ENCODE data around the gene ALPG. TPM values are rescaled to one million over a fixed set of nuclear protein-coding genes. Genes with fewer than 3 reads are reported as not detected.
"Not testable (repeated sequence)": the region's sequence is repeated elsewhere in the genome, so short reads cannot be mapped to it uniquely, and the experiment has no call there.

The ALPG gene
- total and polyA plus RNA-seq, 5 experiments from 2014 or later = not detected

DNA sequence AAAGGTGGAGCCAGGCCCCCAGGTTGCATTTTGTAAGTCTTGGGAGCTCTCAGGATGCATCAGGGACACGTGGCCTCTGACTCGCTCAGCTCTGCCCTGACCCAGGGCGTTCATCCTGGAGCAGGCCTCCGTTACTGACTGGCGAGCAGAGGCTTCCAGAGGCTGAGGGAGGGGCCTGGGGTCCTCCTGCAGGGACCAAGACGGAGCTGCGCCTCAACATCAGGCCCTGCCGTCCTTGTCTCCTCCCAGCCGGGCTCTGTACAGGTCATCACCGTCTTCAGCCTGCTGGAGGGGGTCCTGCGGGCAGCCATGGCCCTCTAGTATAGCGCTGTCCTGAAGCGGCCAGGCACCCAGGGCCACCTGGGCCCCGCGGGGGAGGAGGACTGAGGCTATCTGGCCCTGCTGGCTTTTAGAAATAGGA lies 38.3 kb upstream of the ALPG start:
- POLR2A ChIA-PET = no interaction called here
- Mint-ChIP-seq H3K4me1 (peaks cover 10 to 31% (median 24%) of the 10 kb centered on the region in 4 donors), H3K36me3 (no peaks in the 10 kb centered on the region), H3K27ac (no peak overlapping the region), H3K9me3 (no peaks in the 10 kb centered on the region), H3K4me3 (no peak overlapping the region), H3K27me3 (no peaks in the 10 kb centered on the region)
- ATAC-seq (no peak), DNase-seq (no peak)

DNA sequence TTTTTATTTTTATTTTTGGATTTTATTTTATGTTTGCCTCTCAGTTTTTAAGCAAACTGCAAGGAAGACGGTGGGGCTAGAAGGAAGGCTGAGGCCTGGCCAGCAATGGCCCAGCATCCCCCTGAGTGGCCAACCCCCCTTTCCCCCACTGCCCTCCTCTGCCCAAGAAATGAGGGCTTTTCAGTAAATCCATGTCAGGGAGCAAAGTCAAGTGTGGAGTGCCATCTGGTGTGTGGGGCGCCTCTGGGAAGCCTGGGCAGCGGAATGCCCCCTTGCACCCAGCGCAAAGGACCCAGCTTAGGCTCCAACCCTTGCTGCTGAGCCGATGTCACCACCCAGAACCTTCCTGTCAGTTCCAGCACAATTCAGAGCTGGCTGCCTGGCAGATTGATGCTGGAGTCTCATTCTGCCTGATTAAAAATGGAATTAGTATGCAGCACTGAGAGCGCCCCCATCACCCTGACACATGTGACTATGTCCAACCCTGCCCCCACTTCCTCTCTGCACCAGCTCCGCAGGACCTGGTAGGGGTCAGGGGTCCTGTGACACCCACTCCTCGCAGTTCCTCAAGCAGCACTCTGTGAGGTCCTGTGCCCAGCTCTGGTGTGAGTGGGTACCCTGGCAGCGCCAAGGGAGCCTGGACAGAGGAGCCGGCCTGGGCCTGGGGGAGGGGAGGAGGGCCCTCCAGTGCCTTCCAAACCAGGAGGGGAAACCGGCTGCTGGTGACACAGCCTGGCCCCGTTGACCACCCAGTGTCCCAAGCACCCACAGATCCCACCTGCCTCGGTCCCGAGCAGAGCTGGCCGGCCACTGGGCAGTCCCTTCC lies 37.3 kb upstream of the ALPG start:
- peak overlapping the region in 2 of 10 donors; percentile 27 to 43 for H3K27ac Mint-ChIP-seq
- POLR2A ChIA-PET = no interaction called here
- ATAC-seq = no peak
- no peaks in the 10 kb centered on the region for H3K9me3 Mint-ChIP-seq
- H3K36me3 Mint-ChIP-seq = no peaks in the 10 kb centered on the region
- DNase-seq = no peak
- H3K4me1 Mint-ChIP-seq = peaks cover 6 to 22% (median 14%) of the 10 kb centered on the region in 4 donors
- H3K27me3 Mint-ChIP-seq = no peaks in the 10 kb centered on the region
- H3K4me3 Mint-ChIP-seq = no peak overlapping the region

DNA sequence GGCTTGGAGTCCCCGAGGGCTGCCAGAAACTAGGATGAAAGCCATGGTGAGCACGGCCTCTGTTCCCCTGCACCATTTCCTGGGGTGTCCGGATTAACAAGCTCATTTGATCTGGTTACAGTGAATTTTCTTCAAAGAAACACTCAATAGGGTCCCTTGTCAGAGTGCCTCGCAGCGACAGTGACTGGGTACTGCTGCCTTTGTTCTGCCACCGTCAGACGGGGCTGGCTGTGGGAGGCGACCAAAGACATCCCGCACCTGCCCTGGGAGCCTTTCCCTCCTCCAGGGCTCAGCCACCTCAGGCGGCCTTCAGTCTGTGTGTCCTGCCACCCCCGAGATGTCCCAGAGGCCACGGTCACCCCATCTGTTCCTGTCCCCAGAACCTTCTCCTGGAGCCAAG lies 36.6 kb upstream of the ALPG start:
- DNase-seq (peak in 1 of 10 donors; percentile 15), ATAC-seq (peak in 1 of 2 donors; percentile 81)
- POLR2A ChIA-PET, H3K27ac Mint-ChIP-seq, H3K36me3 Mint-ChIP-seq, H3K4me3 Mint-ChIP-seq, H3K27me3 Mint-ChIP-seq, H3K9me3 Mint-ChIP-seq: not testable (repeated sequence)
- H3K4me1 Mint-ChIP-seq = peaks cover 6 to 17% (median 8%) of the 10 kb centered on the region in 4 donors

DNA sequence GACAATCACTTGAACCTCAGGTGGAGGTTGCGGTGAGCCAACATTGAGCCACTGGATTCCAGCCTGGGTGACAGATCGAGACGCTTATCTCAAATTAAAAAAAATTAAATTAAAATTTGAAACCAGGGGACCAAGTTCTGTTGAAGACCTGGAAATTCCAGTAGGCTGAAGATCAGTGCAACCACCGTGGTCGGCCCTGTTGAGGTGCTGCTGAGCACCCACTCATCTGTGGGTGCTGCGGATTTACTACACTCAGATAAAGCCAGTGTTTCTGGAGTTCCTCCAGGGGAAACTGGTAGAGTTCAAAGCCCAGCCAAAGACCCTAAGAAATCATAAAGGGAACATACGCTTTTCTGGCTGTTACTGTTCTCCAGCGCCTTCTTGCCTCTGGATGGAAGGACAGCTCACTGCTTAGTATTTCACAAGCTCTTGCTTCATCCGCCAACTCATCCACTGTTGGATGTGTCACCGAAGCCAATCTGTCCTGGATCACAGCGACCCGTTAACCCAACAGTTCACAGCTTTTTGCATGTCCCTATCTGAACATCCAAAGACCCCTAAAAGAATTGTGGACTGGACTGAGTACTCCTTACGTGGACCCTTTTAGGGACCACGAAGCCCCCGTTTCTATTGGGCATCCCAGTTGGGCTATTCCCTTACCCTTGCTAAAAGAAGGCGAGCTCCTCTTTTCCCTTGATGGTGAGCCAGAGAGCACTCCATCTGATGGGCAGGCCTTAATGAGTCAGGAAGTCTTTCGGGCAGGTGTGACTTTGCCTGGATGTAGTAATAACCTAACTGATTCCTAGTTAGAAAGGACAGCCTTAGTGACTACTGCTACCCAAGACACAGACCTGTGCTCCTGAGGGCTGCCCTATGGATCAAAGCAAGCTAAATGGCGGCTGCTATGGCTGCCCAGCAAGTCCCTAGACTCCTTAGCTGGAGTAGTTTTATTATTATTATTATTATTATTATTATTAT lies 34.1 kb upstream of the ALPG start:
- DNase-seq (peak in 1 of 10 donors; percentile 1), ATAC-seq (no peak)
- no peaks in the 10 kb centered on the region for H3K36me3 Mint-ChIP-seq
- POLR2A ChIA-PET = no interaction called here
- no peak overlapping the region for H3K4me3 Mint-ChIP-seq
- no peaks in the 10 kb centered on the region for H3K9me3 Mint-ChIP-seq
- no peak overlapping the region for H3K27ac Mint-ChIP-seq
- peaks cover 0 to 5% (median 3%) of the 10 kb centered on the region in 4 donors for H3K4me1 Mint-ChIP-seq
- no peaks in the 10 kb centered on the region for H3K27me3 Mint-ChIP-seq

DNA sequence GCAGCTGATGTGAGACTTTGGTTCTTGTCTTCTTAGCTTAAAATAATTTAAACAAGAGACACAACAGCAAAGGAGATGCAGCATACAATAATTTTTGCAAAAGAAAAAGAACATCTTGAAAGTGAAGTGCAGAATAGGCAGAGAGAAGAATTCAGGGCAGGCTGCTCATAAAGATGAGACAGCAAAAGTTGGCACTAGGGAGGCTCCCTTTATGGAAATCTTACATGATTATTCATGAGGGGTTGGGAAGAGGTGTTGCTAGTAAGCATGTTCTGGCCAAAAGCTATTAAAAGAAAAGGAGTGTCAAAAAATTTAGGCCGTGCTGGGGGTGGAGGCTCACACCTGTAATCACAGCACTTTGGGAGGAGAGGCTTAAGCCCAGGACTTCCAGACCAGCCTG lies 32.3 kb upstream of the ALPG start:
- DNase-seq (no peak), ATAC-seq (no peak)

DNA sequence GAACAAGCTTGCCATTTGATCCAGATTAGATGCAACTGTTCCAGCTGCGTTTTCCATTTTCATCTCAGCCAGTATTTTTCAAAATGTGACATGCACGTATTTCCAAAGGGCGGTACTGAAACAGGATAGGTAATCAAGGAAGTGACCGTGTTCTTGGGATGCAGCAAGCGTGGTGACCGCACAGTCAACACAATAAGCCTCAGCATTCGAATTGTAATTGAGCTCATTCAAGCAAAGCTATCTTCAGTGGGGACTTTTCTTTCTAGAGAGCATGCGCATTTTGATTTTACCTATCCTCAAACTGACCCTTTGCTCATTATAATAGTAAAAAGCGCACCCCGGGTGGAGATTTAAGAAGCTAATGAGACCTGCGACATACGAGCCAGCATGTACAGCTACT lies 31.5 kb upstream of the ALPG start:
- H3K4me3 Mint-ChIP-seq = no peak overlapping the region
- no peaks in the 10 kb centered on the region for H3K9me3 Mint-ChIP-seq
- DNase-seq (no peak), ATAC-seq (no peak)
- H3K27ac Mint-ChIP-seq = no peak overlapping the region
- H3K27me3 Mint-ChIP-seq = peaks cover 0 to 6% (median 0%) of the 10 kb centered on the region in 5 donors
- no peaks in the 10 kb centered on the region for H3K36me3 Mint-ChIP-seq
- H3K4me1 Mint-ChIP-seq = peaks cover 0 to 2% (median under 1%) of the 10 kb centered on the region in 4 donors
- POLR2A ChIA-PET = no interaction called here

More for the DNA sequence above, 32.3 kb upstream of the ALPG start:
- Mint-ChIP-seq H3K9me3 (no peaks in the 10 kb centered on the region), H3K36me3 (no peaks in the 10 kb centered on the region), H3K27ac (no peak overlapping the region), H3K4me3 (no peak overlapping the region), H3K27me3 (peaks cover 0 to 3% (median 0%) of the 10 kb centered on the region in 5 donors), H3K4me1 (peaks cover 0 to 5% (median 2%) of the 10 kb centered on the region in 4 donors)
- POLR2A ChIA-PET = no interaction called here

DNA sequence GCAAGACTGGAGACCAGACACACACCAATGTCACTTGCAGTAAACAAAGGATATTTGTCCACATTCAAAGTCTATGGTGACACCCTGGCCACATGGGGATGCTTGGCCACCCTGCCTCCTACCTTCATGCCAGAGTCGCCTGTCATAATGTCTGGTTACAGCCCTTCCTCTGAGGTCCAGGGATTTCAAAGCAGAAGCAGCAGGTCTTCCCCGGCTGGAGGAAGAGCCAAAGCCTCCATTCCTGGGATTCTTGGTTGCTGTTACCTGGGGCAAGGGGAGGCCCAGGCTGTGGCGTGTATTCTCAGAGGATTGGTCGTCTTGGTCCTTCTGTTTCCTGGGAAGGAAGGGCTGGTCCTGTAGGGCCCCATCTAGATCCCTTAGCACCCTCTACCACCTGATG lies 30.4 kb upstream of the ALPG start:
- H3K4me3 Mint-ChIP-seq = no peak overlapping the region
- no peaks in the 10 kb centered on the region for H3K36me3 Mint-ChIP-seq
- no peaks in the 10 kb centered on the region for H3K9me3 Mint-ChIP-seq
- H3K27ac Mint-ChIP-seq = no peak overlapping the region
- POLR2A ChIA-PET = interaction anchor here (0.6 kb wide), 1 partner anchor 280 kb away, joined by 3 read pairs; no protein-coding TSS in a partner anchor
- H3K4me1 Mint-ChIP-seq = peaks cover 0 to 2% (median 0%) of the 10 kb centered on the region in 4 donors
- DNase-seq (no peak), ATAC-seq (no peak)
- peaks cover 0 to 8% (median 0%) of the 10 kb centered on the region in 5 donors for H3K27me3 Mint-ChIP-seq

DNA sequence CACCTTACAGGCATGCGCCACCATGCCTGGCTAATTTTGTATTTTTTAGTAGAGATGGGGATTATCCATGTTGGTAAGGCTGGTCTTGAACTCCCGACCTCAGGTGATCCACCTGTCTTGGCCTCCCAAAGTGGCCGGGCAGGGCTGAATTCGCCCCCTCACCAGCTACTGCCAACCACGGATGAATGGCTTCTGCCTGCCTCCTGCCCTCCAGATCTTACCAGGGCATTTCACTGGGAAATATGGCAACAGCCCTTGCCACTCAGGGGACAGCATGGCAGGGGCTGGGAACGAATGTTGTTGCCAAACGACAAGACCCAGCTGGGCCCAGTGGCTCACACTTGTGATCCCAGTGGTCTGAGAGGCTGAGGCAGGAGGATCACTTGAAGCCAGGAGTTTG lies 29.9 kb upstream of the ALPG start:
- no peak for ATAC-seq
- Mint-ChIP-seq H3K27ac (no peak overlapping the region), H3K4me1 (peaks cover 0 to 3% (median under 1%) of the 10 kb centered on the region in 4 donors), H3K27me3 (peaks cover 0 to 8% (median 0%) of the 10 kb centered on the region in 5 donors), H3K9me3 (no peaks in the 10 kb centered on the region), H3K36me3 (no peaks in the 10 kb centered on the region), H3K4me3 (no peak overlapping the region)
- DNase-seq = no peak
- POLR2A ChIA-PET = interaction anchor here (0.6 kb wide), 1 partner anchor 281 kb away, joined by 3 read pairs; no protein-coding TSS in a partner anchor

DNA sequence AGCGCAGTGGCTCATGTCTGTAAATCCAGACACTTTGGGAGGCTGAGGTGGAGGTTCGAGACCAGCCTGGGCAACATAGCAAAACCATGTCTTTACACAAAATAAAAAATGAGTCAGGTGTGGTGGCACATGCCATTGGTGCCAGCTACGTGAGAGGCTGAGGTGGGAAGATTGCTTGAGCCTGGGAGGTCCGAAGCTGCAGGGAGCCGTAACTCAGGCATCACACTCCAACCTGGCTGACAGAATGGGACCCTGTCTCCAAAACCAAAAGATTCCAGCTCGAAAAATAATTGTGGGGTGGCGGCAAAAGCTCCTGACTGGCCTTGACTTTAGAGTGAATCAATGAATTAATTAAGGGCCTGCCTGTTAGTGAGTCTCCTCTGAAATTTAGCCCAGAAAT lies 29.3 kb upstream of the ALPG start:
- no peak overlapping the region for H3K4me3 Mint-ChIP-seq
- peaks cover 0 to 3% (median under 1%) of the 10 kb centered on the region in 4 donors for H3K4me1 Mint-ChIP-seq
- H3K9me3 Mint-ChIP-seq = no peaks in the 10 kb centered on the region
- no peak overlapping the region for H3K27ac Mint-ChIP-seq
- ATAC-seq = no peak
- POLR2A ChIA-PET = no interaction called here
- H3K27me3 Mint-ChIP-seq = peaks cover 0 to 10% (median 3%) of the 10 kb centered on the region in 5 donors
- H3K36me3 Mint-ChIP-seq = no peaks in the 10 kb centered on the region
- no peak for DNase-seq

DNA sequence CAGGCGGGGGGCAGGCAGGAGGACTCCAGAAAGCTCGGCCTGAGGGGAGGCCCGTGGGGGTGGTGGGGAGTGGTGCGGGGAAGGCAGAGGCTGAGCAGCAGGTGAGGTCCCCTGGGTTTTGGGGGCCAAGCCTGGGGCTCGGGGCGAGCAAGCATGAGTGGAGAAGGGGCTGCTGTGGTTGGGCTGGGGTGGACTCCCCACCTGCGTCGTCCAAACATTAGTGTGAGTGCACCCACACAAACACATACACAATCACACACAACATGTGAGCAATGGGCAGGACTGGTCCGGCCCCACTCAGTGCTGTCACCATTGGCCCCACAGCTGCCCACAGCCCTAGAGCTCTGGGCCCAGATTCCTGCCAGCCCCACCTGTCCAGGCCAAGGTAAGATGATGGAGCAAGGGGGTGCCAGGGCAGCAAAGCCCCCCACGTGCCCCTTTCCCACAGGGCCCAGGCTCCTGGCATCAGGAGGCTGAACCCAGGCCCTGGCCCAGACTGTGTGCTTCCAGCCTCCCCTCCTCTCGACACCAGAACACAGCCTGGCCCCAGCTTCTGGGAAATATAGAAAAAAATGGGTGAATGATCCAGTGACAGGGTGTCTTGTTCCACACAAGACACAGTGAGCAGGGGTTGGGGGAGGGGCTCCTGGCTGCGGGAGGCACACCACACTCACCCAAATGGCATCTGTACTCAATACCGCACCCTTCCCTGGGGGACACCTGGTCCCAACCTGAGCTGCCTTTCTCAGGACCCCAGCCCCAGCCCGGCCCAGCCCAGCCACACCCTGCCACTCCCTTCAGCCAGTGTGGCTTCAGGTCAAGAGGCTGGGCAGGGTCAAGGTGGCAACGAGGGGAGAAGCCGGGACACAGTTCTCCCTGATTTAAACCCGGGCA lies 28.6 kb upstream of the ALPG start:
- POLR2A ChIA-PET = no interaction called here
- no peaks in the 10 kb centered on the region for H3K9me3 Mint-ChIP-seq
- ATAC-seq (no peak), DNase-seq (no peak)
- H3K4me3 Mint-ChIP-seq = no peak overlapping the region
- peaks cover 1 to 17% (median 7%) of the 10 kb centered on the region in 5 donors for H3K27me3 Mint-ChIP-seq
- no peaks in the 10 kb centered on the region for H3K36me3 Mint-ChIP-seq
- peaks cover 0 to 3% (median under 1%) of the 10 kb centered on the region in 4 donors for H3K4me1 Mint-ChIP-seq
- no peak overlapping the region for H3K27ac Mint-ChIP-seq

DNA sequence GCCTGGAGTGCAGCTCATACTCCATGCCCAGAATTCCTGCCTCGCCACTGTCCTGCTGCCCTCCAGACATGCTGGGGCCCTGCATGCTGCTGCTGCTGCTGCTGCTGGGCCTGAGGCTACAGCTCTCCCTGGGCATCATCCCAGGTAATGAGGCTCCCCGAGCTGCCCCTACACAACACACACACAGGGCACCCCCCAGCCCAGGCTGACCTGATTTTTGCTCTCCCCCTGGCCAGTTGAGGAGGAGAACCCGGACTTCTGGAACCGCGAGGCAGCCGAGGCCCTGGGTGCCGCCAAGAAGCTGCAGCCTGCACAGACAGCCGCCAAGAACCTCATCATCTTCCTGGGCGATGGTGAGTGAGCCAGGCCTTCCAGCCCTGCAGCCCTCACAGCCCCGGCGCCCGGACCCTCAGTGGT lies 27.9 kb upstream of the ALPG start, which contains the start of gene ALPP:
ALPP (plus strand) TSS at position 17 of the 417 bp plus-strand sequence; CDS start at position 69, 52 bp downstream.
- H3K27ac Mint-ChIP-seq, H3K36me3 Mint-ChIP-seq, POLR2A ChIA-PET, ATAC-seq, DNase-seq, H3K9me3 Mint-ChIP-seq, H3K4me1 Mint-ChIP-seq: not testable (repeated sequence)
- H3K4me3 Mint-ChIP-seq = peak within 1 kb of the TSS in 2 of 10 donors; percentile 12 to 13
- peaks cover 1 to 23% (median 8%) of the 10 kb centered on the region in 5 donors for H3K27me3 Mint-ChIP-seq
